Caco-2 (cell line): ENCODE data around the gene HACD1. TPM values are rescaled to one million over a fixed set of nuclear protein-coding genes. Genes with fewer than 3 reads are reported as not detected.

Source experiments
- BruUV-seq: library from RNA; stranded (reverse); fragments of 400-500 nt; replicated peaks from 2 replicates; lab custom pipeline; 2021; lab: Mats Ljungman, UMichigan
- CTCF ChIA-PET: fragments of 300-600 bp; sonication (Branson Sonifier 250); formaldehyde crosslinking; loops from one replicate; lab custom pipeline; 2022; ENCODE audit warnings: antibody characterized with exemption; lab: Charles Lee
- POLR2A ChIA-PET: fragments of 300-600 bp; sonication (Branson Sonifier 250); formaldehyde crosslinking; loops from one replicate; lab custom pipeline; 2022; ENCODE audit warnings: antibody characterized with exemption; lab: Charles Lee
- DNase-seq, 2 experiments: peaks; one replicate each; pipeline versions ENCODE4 v3.0.0 to v3.0.0-alpha.2; 2020 to 2022
- H3K27me3 ChIP-seq: replicated peaks from 2 replicates; pipeline ENCODE4 v1.6.0; 2011; ENCODE audit warnings: low read length; ENCODE audit not compliant: control insufficient read depth, insufficient read depth
- H3K36me3 ChIP-seq: 2 replicates; pipeline ENCODE4 v1.5.1; 2011; ENCODE audit warnings: low read length; ENCODE audit not compliant: control insufficient read depth, insufficient read depth
- H3K4me1 ChIP-seq: fragments of 250-450 bp; sonication (Bioruptor Pico); 2 replicates; pipeline ENCODE4 v1.5.1; 2020; ENCODE audit warnings: mild to moderate bottlenecking
- H3K4me3 ChIP-seq: 2 replicates; pipeline ENCODE4 v1.5.1; 2011; ENCODE audit warnings: low read depth, mild to moderate bottlenecking, control low read depth, low read length
- H3K9me3 ChIP-seq: fragments of 250-450 bp; sonication (Bioruptor Pico); 2 replicates; pipeline ENCODE4 v1.5.1; 2020; ENCODE audit warnings: mild to moderate bottlenecking, moderate library complexity
- H3K27ac Mint-ChIP-seq: one replicate; pipeline ENCODE4 v1.8.0; 2022; ENCODE audit warnings: mixed read lengths; ENCODE audit not compliant: unreplicated experiment
- H3K27me3 Mint-ChIP-seq: one replicate; pipeline ENCODE4 v1.8.0; 2022; ENCODE audit warnings: mixed read lengths; ENCODE audit not compliant: insufficient read depth, unreplicated experiment
- H3K36me3 Mint-ChIP-seq: one replicate; pipeline ENCODE4 v1.8.0; 2022; ENCODE audit warnings: mild to moderate bottlenecking, mixed read lengths; ENCODE audit not compliant: insufficient read depth, unreplicated experiment
- H3K4me1 Mint-ChIP-seq: one replicate; pipeline ENCODE4 v1.8.0; 2022; ENCODE audit warnings: low read depth, mixed read lengths; ENCODE audit not compliant: unreplicated experiment
- H3K4me3 Mint-ChIP-seq: one replicate; pipeline ENCODE4 v1.8.0; 2022; ENCODE audit warnings: mild to moderate bottlenecking, moderate library complexity, mixed read lengths; ENCODE audit not compliant: unreplicated experiment
- H3K9me3 Mint-ChIP-seq: one replicate; pipeline ENCODE4 v1.8.0; 2022; ENCODE audit warnings: mixed read lengths; ENCODE audit not compliant: unreplicated experiment
- intact Hi-C: fragments of 100-400 bp; cut with micrococcal nuclease; formaldehyde crosslinking; loops from one replicate; pipeline ENCODE4 v1.10.0; 2022; ENCODE audit not compliant: unreplicated experiment
- total RNA-seq: library from RNA; stranded (reverse); gene quantifications from 2 replicates; pipeline ENCODE4 v1.2.3, GENCODE V29; 2022
- TF ChIP-seq, protein P1 (sequence below), 2 experiments: fragments of 200-600 bp in 1 of 2; IDR thresholded peaks; 1 replicate in 1 of 2; 2 replicates in 1 of 2; pipeline versions ENCODE4 v1.5.1 to v1.8.0; 2011 to 2022; ENCODE audit warnings: antibody characterized with exemption in 1 of 2, control low read depth in 1 of 2, inconsistent platforms in 1 of 2, low read depth in 1 of 2, low read length in 1 of 2, mild to moderate bottlenecking in 1 of 2, moderate library complexity in 1 of 2; ENCODE audit not compliant: insufficient read depth in 1 of 2, severe bottlenecking in 1 of 2, unreplicated experiment in 1 of 2

HACD1 gene
- total RNA-seq, 1 experiment from 2014 or later: 47.8 TPM

DNA sequence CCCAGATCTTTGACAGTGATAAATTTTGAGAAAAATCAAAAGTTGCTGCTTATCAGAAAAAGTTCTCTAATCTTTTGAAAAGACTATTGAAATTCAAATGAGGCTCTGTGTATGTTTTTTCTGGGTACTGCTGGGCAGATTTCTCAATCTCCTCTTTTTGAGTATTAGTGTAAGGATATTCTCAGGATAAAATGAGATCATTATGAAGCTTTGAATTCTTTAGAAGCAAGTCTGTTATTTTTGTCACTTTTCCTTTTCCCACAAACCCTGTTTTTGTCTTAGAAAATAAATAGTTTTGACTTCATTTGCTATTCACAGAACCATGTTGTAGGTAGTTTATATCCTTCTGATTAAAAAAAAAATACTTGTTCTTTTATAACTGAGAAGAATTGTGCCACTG, 34.7 kb upstream of the HACD1 start:
- DNase-seq: no peak
- Mint-ChIP-seq H3K36me3 (peaks cover 33% of the 10 kb centered on the region), H3K9me3 (no peaks in the 10 kb centered on the region), H3K27me3 (no peaks in the 10 kb centered on the region), H3K27ac (peak overlapping the region; percentile 83), H3K4me1 (peaks cover 31% of the 10 kb centered on the region), H3K4me3 (peak overlapping the region; percentile 59)
- no TSS peak for BruUV-seq
- Histone ChIP-seq H3K4me1 (peaks cover 50% of the 10 kb centered on the region), H3K4me3 (no peak overlapping the region), H3K9me3 (peaks cover 4% of the 10 kb centered on the region; the same call in 1 of the 2 replicates), H3K36me3 (0 out of 2 replicates have a peak, but pooled peaks cover 1% of the 10 kb centered on the region), H3K27me3 (no peaks in the 10 kb centered on the region)
- POLR2A ChIA-PET: interaction anchor here (0.7 to 1.2 kb wide), 2 partner anchors 22 to 959 kb away, joined by 3 read pairs; no protein-coding TSS in a partner anchor
- TF ChIP-seq, protein P1, sequence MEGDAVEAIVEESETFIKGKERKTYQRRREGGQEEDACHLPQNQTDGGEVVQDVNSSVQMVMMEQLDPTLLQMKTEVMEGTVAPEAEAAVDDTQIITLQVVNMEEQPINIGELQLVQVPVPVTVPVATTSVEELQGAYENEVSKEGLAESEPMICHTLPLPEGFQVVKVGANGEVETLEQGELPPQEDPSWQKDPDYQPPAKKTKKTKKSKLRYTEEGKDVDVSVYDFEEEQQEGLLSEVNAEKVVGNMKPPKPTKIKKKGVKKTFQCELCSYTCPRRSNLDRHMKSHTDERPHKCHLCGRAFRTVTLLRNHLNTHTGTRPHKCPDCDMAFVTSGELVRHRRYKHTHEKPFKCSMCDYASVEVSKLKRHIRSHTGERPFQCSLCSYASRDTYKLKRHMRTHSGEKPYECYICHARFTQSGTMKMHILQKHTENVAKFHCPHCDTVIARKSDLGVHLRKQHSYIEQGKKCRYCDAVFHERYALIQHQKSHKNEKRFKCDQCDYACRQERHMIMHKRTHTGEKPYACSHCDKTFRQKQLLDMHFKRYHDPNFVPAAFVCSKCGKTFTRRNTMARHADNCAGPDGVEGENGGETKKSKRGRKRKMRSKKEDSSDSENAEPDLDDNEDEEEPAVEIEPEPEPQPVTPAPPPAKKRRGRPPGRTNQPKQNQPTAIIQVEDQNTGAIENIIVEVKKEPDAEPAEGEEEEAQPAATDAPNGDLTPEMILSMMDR (IDR thresholded peaks at IDR 0.05; ENCODE audit: insufficient read depth in 1 of 2, low read depth in 1 of 2, low read length in 1 of 2, severe bottlenecking in 1 of 2, unreplicated experiment in 1 of 2): no peak
- intact Hi-C loops: loop anchor here (1.0 to 5.0 kb wide), 3 partner anchors 21 to 55 kb away; no protein-coding TSS in a partner anchor
- CTCF ChIA-PET: no interaction called here

- Histone ChIP-seq H3K4me3 (no peak overlapping the region), H3K9me3 (peaks cover 4% of the 10 kb centered on the region; the same call in 1 of the 2 replicates), H3K4me1 (peaks cover 37% of the 10 kb centered on the region), H3K27me3 (no peaks in the 10 kb centered on the region), H3K36me3 (0 out of 2 replicates have a peak, but pooled peaks cover 3% of the 10 kb centered on the region)
- ChIA-PET POLR2A (interaction anchor here (0.5 to 2.8 kb wide), 3 partner anchors 33 to 97 kb away, joined by 3 to 39 read pairs (median 4); partner anchors contain the start of gene HACD1), CTCF (interaction anchor here (1.3 kb wide), 1 partner anchor 34 kb away, joined by 7 read pairs; the partner anchor contains the start of gene HACD1)
- Mint-ChIP-seq H3K36me3 (peaks cover 36% of the 10 kb centered on the region), H3K9me3 (no peaks in the 10 kb centered on the region), H3K4me1 (peaks cover 28% of the 10 kb centered on the region), H3K4me3 (peak overlapping the region; percentile 59), H3K27ac (peak overlapping the region; percentile 83), H3K27me3 (no peaks in the 10 kb centered on the region)
- TSS peak; percentile 96 for BruUV-seq
- DNase-seq: no peak
- intact Hi-C loops: loop anchor here (2.0 to 5.0 kb wide), 2 partner anchors 32 to 57 kb away; no protein-coding TSS in a partner anchor
- TF ChIP-seq, protein P1 (IDR thresholded peaks at IDR 0.05; ENCODE audit: insufficient read depth in 1 of 2, low read depth in 1 of 2, low read length in 1 of 2, severe bottlenecking in 1 of 2, unreplicated experiment in 1 of 2): no peak
Observed at GRCh38 chr10:17650416-17650815, 33.2 kb upstream of the HACD1 start.

GRCh38 chr10:17649836-17650235, 32.7 kb upstream of the HACD1 start:
- H3K4me3 Mint-ChIP-seq: no peak overlapping the region
- Histone ChIP-seq H3K4me1 (peaks cover 37% of the 10 kb centered on the region), H3K4me3 (no peak overlapping the region), H3K36me3 (0 out of 2 replicates have a peak, but pooled peaks cover 3% of the 10 kb centered on the region), H3K27me3 (no peaks in the 10 kb centered on the region), H3K9me3 (peaks cover 4% of the 10 kb centered on the region; the same call in 1 of the 2 replicates)
- no TSS peak for BruUV-seq
- no peak for DNase-seq
- CTCF ChIA-PET: interaction anchor here (1.3 kb wide), 1 partner anchor 33 kb away, joined by 7 read pairs; the partner anchor contains the start of gene HACD1
- POLR2A ChIA-PET: interaction anchor here (0.5 to 2.8 kb wide), 2 partner anchors 33 to 58 kb away, joined by 4 to 39 read pairs; partner anchors contain the start of gene HACD1
- peaks cover 39% of the 10 kb centered on the region for H3K36me3 Mint-ChIP-seq
- no peaks in the 10 kb centered on the region for H3K9me3 Mint-ChIP-seq
- TF ChIP-seq, protein P1 (IDR thresholded peaks at IDR 0.05; ENCODE audit: insufficient read depth in 1 of 2, low read depth in 1 of 2, low read length in 1 of 2, severe bottlenecking in 1 of 2, unreplicated experiment in 1 of 2): no peak
- H3K4me1 Mint-ChIP-seq: peaks cover 29% of the 10 kb centered on the region
- peak overlapping the region; percentile 83 for H3K27ac Mint-ChIP-seq
- no peaks in the 10 kb centered on the region for H3K27me3 Mint-ChIP-seq
- intact Hi-C loops: loop anchor here (2.0 to 5.0 kb wide), 2 partner anchors 33 to 57 kb away; no protein-coding TSS in a partner anchor
